HG02610 (cell line): ENCODE measurements around the gene GPD2.

Source experiments
- ATAC-seq: cut with Tn5 transposase; IDR thresholded peaks from one replicate; pipeline ENCODE4 v1.9.1; 2021; ENCODE audit warnings: mild to moderate bottlenecking, moderate library complexity; ENCODE audit not compliant: unreplicated experiment

Gene GPD2

GRCh38 chr2:156435718-156436496 lies at the start of gene GPD2:
Gene GPD2 (plus strand): TSS chr2:156436379. CDS start chr2:156476106, 39,727 bp downstream.
- peak; percentile 56 for ATAC-seq

- no peak for ATAC-seq
Observed at GRCh38 chr2:156394033-156394741, 42.0 kb upstream of the GPD2 start.

DNA sequence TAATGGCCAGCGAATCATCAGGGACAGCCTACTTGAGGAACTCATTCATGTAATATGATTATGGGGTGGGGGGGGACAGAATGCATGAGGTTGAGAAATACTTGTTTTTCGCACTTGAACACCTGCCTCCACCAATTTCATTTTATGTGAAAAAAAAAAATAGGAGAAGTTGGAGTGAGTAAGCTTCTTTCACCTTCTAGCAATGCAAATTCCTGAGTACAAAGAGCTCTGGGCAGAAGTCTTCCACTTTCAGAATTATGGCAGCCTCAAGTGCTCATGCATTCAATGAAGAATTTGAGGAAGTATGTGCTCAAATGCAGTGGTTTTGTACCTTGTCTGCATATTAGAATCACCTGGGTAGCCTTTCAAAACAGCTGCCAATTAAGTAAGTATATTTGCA lies 40.1 kb upstream of the GPD2 start:
- peak; percentile 56 for ATAC-seq

- ATAC-seq: no peak
Observed at GRCh38 chr2:156397229-156397628, 39.0 kb upstream of the GPD2 start.

- no peak for ATAC-seq
Observed at GRCh38 chr2:156398176-156398575, 38.0 kb upstream of the GPD2 start.

DNA sequence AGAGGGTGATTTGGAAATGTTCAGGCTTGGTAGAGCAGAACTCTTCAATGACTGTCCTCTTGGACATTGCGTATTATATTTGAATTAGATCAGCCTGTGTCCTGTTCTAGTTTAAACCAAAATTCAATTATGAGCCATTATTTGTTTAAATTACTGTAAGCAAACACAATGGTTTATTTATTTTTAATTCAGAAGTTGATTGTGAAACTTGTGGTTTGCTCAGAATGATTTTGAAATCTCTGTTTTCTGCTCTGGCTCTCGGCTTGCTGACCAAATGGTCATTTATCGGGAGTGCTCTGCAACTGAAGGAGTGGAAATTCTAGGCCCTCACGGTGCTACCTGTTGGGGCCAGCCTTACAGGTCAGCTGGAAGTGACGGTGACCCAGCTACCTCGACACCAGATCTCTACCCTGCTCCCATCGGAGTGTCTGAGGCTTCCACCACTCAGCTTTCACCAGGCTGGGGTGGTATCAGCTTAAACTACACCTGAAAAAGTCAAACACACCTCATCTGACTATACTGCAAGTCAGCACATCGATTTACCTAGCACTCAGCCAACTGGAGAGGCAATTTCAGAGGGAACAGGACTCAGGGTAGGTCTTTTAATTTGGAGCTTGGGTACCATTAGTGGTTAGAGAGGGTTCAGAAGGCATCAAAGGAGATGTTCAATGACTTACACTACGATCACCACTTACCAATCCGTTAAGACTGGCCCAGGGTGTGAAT lies 36.8 kb upstream of the GPD2 start:
- ATAC-seq: no peak

GRCh38 chr2:156399950-156400705 lies 36.1 kb upstream of the GPD2 start:
- peak; percentile 32 for ATAC-seq

GRCh38 chr2:156400706-156401678 lies 35.2 kb upstream of the GPD2 start:
- peak; percentile 61 for ATAC-seq

- no peak for ATAC-seq
Observed at GRCh38 chr2:156401861-156402260, 34.3 kb upstream of the GPD2 start.

GRCh38 chr2:156405586-156405985 lies 30.6 kb upstream of the GPD2 start:
- ATAC-seq: no peak

DNA sequence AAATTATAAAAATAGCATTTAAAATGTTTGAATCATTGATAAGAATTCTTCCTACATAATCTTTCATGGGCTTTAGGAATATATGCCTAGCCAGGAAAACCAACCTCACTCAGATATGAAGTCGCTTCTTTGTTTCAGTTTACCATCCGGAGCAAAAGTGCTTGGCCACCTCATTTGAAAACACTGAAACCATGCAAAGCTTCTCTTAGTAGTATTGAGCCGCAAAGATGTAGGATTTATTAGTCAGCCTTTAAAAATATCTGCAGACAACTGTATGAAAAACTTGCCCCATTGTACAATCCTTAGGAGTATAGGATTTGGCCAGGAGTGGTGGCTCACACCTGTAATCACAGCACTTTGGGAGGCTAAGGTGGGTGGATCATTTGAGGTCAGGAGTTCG lies 24.3 kb upstream of the GPD2 start:
- ATAC-seq: no peak

GRCh38 chr2:156421851-156422250 lies 14.3 kb upstream of the GPD2 start:
- ATAC-seq: no peak

GRCh38 chr2:156423674-156424282 lies 12.4 kb upstream of the GPD2 start:
- no peak for ATAC-seq

DNA sequence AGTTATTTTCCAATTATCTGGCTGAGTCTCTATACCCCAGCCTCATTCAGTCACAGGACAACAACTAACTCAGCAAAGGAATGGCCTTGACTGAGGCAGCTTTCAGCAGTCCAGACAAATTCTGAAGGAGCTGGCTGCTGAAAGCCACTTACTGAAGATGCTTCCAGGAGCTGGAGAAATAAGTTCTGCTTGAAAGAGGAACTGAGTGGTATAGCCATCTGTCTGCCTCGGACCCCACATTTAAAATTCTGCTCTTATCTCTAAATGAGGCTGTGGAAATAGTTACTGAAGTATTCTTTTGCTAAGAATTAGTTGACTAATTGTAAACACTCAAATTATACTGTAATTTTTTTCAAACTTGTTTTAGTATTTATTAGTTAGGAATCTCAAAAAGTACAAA lies 9.1 kb upstream of the GPD2 start:
- ATAC-seq: no peak

DNA sequence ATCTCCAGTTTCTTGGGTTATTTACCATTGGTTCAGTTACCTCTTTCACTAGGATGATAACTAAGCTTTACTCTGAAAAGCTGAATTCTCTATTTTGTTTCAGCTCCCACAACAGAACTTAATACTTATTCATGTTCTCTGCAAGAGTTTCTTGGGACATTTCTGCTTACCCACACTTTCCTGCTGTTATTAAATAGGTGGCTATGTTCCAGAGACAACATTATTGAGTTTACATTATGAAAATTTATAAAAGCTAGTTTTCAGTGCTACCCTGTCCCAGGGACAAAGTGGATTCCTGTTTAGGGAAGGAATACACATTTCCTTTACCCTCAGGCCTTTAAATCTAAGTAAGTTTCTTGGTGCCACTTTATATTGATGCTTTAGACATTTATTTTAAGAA lies 7.0 kb upstream of the GPD2 start:
- no peak for ATAC-seq

GRCh38 chr2:156430236-156430979 lies 5.8 kb upstream of the GPD2 start:
- ATAC-seq: peak; percentile 33

DNA sequence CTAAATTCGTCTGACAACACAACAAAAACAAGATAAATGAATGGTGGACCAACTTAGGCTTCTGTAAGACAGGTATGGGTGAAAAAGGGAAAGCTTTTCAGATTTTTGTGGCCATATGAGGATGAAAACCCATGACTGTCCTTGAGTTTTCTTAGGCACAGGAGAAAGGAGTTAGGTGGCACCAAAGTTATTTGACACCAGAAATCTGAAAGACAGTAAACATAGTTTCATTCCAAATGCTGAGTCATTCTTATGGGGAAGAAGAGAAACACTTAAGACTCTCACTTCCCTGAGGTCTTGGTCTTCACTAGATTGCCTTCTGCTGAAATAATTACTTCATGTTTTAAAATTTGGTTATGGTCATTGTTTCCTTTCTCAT lies 5.2 kb upstream of the GPD2 start:
- ATAC-seq: peak; percentile 63

DNA sequence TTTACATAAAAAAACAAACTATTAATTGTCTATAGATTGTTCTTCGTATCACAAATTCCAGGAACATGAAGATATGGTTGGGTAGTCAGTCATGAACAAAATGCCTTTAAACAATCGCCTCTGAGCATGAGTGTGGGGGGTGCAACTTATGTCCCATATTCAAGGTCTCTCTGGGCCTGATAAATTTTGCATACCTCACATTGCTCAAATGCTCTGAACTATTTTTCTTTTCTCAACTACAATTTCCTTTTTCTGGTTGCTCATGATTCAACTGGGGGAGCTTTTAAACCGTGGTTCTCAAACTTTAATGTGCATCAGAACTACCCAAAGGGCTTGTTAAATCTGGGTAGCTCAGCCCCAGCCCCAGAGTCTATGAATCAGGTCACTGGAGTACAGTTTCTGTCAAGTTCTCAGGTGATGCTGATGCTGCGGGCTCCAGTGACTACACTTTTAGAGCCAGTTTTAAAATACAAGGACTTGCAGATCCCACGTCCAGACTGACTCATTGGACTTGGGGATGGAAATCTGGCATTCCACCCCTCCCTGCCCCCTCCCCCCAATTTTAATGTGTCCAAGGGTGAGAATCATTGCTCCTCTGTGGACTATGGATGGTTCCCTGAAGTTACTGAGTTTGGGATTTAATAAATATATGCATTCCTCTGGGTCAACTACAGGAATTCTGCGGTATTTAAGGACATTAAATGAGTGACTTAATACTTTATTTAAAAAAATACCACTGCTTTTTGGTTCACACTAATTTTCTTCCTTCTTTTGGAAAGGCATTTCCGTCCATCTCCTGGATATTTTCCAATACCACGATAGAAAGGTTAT lies 1.5 kb upstream of the GPD2 start:
- no peak for ATAC-seq
